ENCODE data around the gene PRAME. TPM values are rescaled to one million over a fixed set of nuclear protein-coding genes. Genes with fewer than 3 reads are reported as not detected.
"Not testable (repeated sequence)": the region's sequence is repeated elsewhere in the genome, so short reads cannot be mapped to it uniquely, and the experiment has no call there.

PRAME gene
- total and polyA plus RNA-seq, 2 experiments from 2014 or later = not detected

GRCh38 chr22:22583030-22583429 lies 24.0 kb upstream of the PRAME start:
- Histone ChIP-seq H3K4me1 (ENCODE audit: insufficient read depth) (no peaks in the 10 kb centered on the region), H2AFZ (no peak overlapping the region), H4K20me1 (ENCODE audit: insufficient read depth, poor library complexity, severe bottlenecking) (no peaks in the 10 kb centered on the region), H3K36me3 (replicated peaks; ENCODE audit: insufficient read depth, low read depth) (no peaks in the 10 kb centered on the region), H3K4me3 (no peak overlapping the region), H3K9me2 (replicated peaks; ENCODE audit: insufficient read depth) (no peaks in the 10 kb centered on the region), H3K27me3 (peaks cover 40% of the 10 kb centered on the region), H3K79me2 (no peaks in the 10 kb centered on the region), H3K27ac (no peak overlapping the region), H3K9me3 (ENCODE audit: low read depth) (no peaks in the 10 kb centered on the region), H3K4me2 (no peak overlapping the region)
- DNase-seq (ENCODE audit: low spot score) = no peak
- no peak for TF ChIP-seq CTCF (IDR thresholded peaks at IDR 0.05; ENCODE audit: poor library complexity)
- TF ChIP-seq EZH2phosphoT487 (IDR thresholded peaks at IDR 0.05; ENCODE audit: low read depth, severe bottlenecking, unreplicated experiment) = no peak
- no peak for TF ChIP-seq EZH2 (IDR thresholded peaks at IDR 0.05; ENCODE audit: borderline replicate concordance)
- WGBS (ENCODE audit: low lambda C conversion rate, missing lambda C conversion rate) = 93% methylated on average over 1 of the region's 1 CpG

DNA sequence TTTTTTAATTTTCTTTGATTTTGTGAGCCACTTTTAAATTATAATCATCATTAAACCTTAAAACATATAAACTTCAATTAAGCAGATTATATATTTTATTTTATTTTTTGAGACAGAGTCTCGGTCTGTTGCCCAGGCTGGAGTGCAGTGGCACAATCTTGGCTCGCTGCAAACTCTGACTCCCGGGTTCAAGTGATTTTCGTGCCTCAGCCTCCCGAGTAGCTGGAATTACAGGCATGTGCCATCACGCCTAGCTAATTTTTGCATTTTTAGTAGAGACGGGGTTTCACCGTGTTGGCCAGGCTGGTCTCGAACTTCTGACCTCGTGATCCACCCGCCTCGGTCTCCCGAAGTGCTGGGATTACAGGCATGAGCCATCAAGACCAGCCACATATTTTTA lies 22.5 kb upstream of the PRAME start:
- not testable (repeated sequence) for H3K9me3 ChIP-seq (ENCODE audit: low read depth); H3K4me2 ChIP-seq; H2AFZ ChIP-seq; H3K9me2 ChIP-seq (replicated peaks; ENCODE audit: insufficient read depth); H4K20me1 ChIP-seq (ENCODE audit: insufficient read depth, poor library complexity, severe bottlenecking); DNase-seq (ENCODE audit: low spot score); H3K36me3 ChIP-seq (replicated peaks; ENCODE audit: insufficient read depth, low read depth); H3K4me3 ChIP-seq; H3K27ac ChIP-seq; H3K4me1 ChIP-seq (ENCODE audit: insufficient read depth); H3K79me2 ChIP-seq
- WGBS (ENCODE audit: low lambda C conversion rate, missing lambda C conversion rate) = 91% methylated on average over 13 of the region's 13 CpGs
- peaks cover 38% of the 10 kb centered on the region for H3K27me3 ChIP-seq

DNA sequence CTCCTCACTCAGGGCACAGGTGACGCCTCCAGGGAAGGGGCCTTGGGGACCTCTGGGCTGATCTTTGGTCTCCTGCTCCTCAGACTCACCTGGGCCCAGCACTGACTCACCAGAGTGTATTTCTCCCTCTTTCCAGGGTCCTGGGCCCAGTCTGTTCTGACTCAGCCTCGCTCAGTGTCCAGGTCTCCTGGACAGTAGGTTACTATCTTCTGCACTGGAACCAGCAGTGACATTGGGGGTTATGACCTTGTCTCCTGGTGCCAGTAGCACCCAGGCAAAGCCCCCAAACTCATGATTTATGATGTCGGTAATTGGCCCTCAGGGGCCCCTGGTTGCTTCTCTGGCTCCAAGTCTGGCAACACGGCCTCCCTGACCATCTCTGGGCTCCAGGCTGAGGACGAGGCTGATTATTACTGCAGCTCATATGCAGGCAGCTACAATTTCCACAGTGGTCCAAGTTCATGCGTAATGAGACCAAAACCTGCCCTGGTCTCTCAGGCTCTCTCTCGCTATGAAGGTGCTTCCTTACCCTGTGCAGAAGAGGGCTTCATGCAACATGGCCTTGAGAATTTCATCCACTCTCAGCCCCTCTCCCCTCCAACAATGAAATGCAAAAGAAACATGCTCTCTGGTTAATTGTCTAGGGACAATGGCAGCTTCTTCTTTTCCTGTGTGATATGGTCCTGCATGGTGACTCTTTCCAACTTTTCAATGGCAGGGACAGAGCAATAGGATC lies 21.0 kb upstream of the PRAME start:
- TF ChIP-seq EZH2phosphoT487 (IDR thresholded peaks at IDR 0.05; ENCODE audit: low read depth, severe bottlenecking, unreplicated experiment) = no peak
- no peak for TF ChIP-seq EZH2 (IDR thresholded peaks at IDR 0.05; ENCODE audit: borderline replicate concordance)
- TF ChIP-seq CTCF (IDR thresholded peaks at IDR 0.05; ENCODE audit: poor library complexity) = no peak
- no peaks in the 10 kb centered on the region for H4K20me1 ChIP-seq (ENCODE audit: insufficient read depth, poor library complexity, severe bottlenecking)
- H3K27me3 ChIP-seq = peaks cover 25% of the 10 kb centered on the region
- no peaks in the 10 kb centered on the region for H3K36me3 ChIP-seq (replicated peaks; ENCODE audit: insufficient read depth, low read depth)
- H3K4me2 ChIP-seq = no peak overlapping the region
- WGBS (ENCODE audit: low lambda C conversion rate, missing lambda C conversion rate) = 90% methylated on average over 7 of the region's 7 CpGs
- DNase-seq (ENCODE audit: low spot score) = no peak
- H3K4me3 ChIP-seq = no peak overlapping the region
- no peaks in the 10 kb centered on the region for H3K9me2 ChIP-seq (replicated peaks; ENCODE audit: insufficient read depth)
- no peaks in the 10 kb centered on the region for H3K79me2 ChIP-seq
- H3K4me1 ChIP-seq (ENCODE audit: insufficient read depth) = no peaks in the 10 kb centered on the region
- H2AFZ ChIP-seq = no peak overlapping the region
- H3K27ac ChIP-seq = no peak overlapping the region
- H3K9me3 ChIP-seq (ENCODE audit: low read depth) = no peaks in the 10 kb centered on the region

DNA sequence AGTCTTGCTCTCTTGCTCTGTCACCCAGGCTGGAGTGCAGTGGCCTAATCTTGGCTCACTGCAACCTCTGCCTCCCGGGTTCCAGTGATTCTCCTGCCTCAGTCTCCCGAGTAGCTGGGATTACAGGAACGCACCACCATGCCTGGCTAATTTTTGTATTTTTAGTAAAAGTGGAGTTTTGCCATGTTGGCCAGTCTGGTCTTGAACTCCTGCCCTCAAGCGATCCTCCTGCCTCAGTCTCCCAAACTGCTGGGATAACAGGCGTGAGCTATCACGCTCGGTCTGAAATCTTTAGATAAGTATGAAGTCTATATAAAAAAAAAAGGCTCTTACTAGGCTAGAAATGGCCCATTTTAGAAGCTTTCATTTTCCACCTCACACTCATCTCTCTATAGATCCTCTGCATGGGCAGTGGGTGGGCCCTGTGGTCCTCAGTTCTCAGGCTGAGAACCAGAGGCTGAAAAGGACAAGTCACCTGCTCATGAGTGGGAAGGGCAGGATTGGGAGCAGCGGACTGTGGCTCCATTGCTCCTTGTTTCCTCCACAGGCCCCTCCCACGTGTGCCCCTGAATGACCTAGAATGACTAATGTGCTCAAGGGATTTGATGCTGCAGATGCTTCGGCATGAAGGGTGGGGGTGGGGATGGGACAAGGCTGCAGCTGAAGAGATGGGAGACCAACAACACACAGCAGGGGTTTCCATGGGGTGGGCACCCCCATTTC lies 19.8 kb upstream of the PRAME start:
- Histone ChIP-seq H3K36me3 (replicated peaks; ENCODE audit: insufficient read depth, low read depth) (no peaks in the 10 kb centered on the region), H3K79me2 (no peaks in the 10 kb centered on the region), H3K4me3 (no peak overlapping the region), H3K9me3 (ENCODE audit: low read depth) (no peaks in the 10 kb centered on the region), H3K27ac (no peak overlapping the region), H4K20me1 (ENCODE audit: insufficient read depth, poor library complexity, severe bottlenecking) (no peaks in the 10 kb centered on the region), H3K4me1 (ENCODE audit: insufficient read depth) (no peaks in the 10 kb centered on the region), H3K4me2 (no peak overlapping the region), H2AFZ (no peak overlapping the region), H3K27me3 (peaks cover 20% of the 10 kb centered on the region), H3K9me2 (replicated peaks; ENCODE audit: insufficient read depth) (no peaks in the 10 kb centered on the region)
- DNase-seq (ENCODE audit: low spot score) = peak; percentile 39
- no peak for TF ChIP-seq EZH2phosphoT487 (IDR thresholded peaks at IDR 0.05; ENCODE audit: low read depth, severe bottlenecking, unreplicated experiment)
- TF ChIP-seq CTCF (IDR thresholded peaks at IDR 0.05; ENCODE audit: poor library complexity) = no peak
- no peak for TF ChIP-seq EZH2 (IDR thresholded peaks at IDR 0.05; ENCODE audit: borderline replicate concordance)
- WGBS (ENCODE audit: low lambda C conversion rate, missing lambda C conversion rate) = 84% methylated on average over 9 of the region's 10 CpGs

All from hepatocyte (in vitro differentiated cells).